Liver (tissue), 2 donors: Measurements from ENCODE around the gene TCTA.

Source experiments
- CTCF ChIP-seq: fragments of 150-350 bp; IDR thresholded peaks from 2 replicates; pipeline ENCODE4 v1.5.1; 2017; ENCODE audit warnings: improper control_type of control experiment, low read depth, low read length; ENCODE audit not compliant: missing input control
- TF ChIP-seq, protein P1 (sequence below): IDR thresholded peaks from 2 replicates; pipeline ENCODE4 v1.6.1; 2016; ENCODE audit warnings: antibody characterized with exemption
- donor health status: healthy.

- no peak for TF ChIP-seq CTCF
- TF ChIP-seq, protein P1, sequence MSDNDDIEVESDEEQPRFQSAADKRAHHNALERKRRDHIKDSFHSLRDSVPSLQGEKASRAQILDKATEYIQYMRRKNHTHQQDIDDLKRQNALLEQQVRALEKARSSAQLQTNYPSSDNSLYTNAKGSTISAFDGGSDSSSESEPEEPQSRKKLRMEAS, result no peak
Observed at GRCh38 chr3:49362561-49362960, 49.7 kb upstream of the TCTA start.
